NB4 (cell line): ENCODE data around the gene KRT2.

Source experiments
- POLR2A ChIP-seq: IDR thresholded peaks from 2 replicates; pipeline ENCODE4 v1.6.1; 2011; ENCODE audit warnings: mild to moderate bottlenecking; ENCODE audit not compliant: insufficient read length; ENCODE audit errors: extremely low read depth
- TF ChIP-seq, protein P1 (sequence below): IDR thresholded peaks from one replicate; pipeline ENCODE4 v1.5.1; 2012; ENCODE audit warnings: low read depth, low read length

DNA sequence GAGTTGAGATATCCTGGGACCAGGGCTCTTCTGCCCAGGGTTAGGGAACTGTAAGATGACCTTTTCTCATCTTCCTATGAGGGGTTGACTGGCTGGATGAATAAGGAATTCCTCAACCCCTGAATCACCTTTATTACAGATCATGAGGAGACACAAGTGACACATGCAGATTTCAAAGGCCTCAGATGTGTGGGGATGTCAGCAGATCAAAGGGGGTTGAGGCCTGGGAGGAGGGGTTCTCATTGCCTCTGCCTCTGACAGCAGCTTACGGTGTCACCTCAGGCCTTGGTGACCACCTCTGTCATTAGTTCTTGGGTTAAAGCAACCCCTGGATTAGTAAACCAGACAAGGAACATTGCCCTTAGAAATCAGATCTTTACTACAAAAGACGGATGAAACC, 48.7 kb downstream of the KRT2 start:
- no peak for TF ChIP-seq POLR2A
- TF ChIP-seq, protein P1, sequence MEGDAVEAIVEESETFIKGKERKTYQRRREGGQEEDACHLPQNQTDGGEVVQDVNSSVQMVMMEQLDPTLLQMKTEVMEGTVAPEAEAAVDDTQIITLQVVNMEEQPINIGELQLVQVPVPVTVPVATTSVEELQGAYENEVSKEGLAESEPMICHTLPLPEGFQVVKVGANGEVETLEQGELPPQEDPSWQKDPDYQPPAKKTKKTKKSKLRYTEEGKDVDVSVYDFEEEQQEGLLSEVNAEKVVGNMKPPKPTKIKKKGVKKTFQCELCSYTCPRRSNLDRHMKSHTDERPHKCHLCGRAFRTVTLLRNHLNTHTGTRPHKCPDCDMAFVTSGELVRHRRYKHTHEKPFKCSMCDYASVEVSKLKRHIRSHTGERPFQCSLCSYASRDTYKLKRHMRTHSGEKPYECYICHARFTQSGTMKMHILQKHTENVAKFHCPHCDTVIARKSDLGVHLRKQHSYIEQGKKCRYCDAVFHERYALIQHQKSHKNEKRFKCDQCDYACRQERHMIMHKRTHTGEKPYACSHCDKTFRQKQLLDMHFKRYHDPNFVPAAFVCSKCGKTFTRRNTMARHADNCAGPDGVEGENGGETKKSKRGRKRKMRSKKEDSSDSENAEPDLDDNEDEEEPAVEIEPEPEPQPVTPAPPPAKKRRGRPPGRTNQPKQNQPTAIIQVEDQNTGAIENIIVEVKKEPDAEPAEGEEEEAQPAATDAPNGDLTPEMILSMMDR = no peak
